HG03159 (cell line): ENCODE data around the gene PLEKHG3.

Experiments used
- ATAC-seq: cut with Tn5 transposase; IDR thresholded peaks from one replicate; pipeline ENCODE4 v1.9.1; 2021; ENCODE audit warnings: mild to moderate bottlenecking, moderate library complexity; ENCODE audit not compliant: unreplicated experiment

The PLEKHG3 gene

DNA sequence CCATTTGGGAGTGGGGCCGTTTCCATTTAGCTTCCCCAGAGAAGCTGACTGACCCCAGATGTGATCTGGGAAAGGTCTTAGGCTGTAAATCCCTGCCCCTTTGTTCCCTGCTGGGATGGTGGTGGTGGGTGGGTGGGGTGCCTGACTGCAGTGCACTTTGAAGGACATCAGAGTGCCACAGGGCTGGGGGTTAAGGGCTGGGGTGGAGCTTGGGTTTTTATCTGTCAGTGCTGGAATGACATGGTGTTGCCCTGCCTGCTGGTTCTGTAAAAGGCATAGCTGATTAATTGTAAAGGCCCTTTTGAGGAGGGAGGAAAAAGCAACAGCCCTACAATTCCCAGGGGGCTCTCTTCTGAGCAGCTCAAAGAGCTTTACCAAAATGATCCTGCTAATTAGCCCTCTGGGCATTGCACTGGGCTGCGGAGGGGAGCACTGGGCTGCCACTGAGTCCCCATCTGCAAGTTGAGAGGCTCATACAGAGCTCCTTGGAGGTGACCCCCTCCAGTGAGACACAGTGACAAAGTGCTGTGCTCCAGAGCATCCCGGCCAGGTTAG is 21.1 kb downstream of the PLEKHG3 start:
- ATAC-seq: no peak

DNA sequence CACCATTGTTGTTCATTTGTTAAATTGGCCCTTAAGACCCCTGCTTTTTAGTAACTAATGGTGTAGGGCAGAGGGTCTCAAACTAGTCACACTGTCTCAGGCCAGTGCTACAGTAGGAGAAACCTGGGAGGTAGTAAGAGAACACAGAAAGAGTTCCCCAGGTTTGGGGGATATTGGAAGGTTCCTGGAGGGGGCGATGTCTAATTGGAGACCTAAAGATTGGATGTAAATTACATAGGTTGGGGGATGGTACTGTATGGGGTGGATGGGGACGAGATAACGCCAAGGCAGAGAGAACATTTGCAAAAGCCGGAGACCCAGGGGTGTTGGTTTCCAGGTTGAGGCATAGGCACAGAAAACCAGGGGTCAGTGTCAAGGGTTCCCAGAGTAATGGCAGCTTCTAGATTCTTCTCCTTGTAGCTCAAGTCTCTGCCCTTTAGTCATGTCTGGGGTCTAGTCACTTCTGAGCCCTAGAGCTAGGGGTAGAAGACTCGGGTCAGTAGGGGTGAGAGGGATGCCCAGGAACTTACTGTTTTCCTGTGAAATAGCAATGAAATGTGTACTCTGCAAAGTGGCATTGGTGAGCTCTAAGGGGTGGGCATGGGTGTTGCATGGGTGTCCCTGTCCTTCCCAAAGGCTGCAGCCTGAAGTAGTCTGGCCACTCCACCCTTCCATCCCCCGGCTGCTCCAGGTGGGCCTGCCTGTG is 21.8 kb downstream of the PLEKHG3 start:
- no peak for ATAC-seq

DNA sequence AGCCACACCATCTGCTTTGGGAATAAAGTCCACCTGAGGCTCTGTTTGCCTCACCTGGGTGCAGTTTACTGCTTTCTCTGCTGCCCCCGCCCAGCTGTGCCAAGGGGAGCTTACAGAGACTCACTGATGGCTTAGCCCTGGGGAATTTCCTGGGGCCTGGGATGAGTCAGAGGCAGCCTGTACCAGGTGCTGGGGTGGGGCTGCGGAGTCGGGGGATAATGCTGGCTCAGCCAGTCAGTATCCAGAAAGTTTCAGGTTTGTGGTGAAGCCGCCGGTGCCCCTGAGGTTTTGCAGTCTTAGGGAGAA is 22.3 kb downstream of the PLEKHG3 start:
- no peak for ATAC-seq

DNA sequence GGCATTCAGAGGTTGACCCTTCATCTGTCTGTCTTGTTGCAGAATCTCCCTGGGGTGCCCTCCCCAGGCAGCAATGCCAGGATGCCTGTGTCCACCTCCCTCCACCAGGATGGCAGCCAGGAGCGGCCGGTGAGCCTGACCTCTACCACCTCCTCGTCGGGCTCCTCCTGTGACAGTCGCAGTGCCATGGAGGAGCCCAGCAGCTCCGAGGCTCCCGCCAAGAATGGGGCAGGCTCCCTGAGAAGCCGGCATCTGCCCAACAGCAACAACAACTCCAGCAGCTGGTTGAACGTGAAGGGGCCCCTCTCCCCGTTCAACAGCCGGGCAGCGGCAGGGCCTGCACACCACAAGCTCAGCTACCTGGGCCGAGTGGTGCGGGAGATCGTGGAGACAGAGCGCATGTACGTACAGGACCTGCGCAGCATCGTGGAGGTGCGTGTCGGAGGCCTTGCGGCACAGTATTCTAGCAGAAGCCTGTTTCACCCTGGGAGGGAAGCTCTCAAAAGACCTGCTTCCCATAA is 23.4 kb downstream of the PLEKHG3 start:
- ATAC-seq: no peak

DNA sequence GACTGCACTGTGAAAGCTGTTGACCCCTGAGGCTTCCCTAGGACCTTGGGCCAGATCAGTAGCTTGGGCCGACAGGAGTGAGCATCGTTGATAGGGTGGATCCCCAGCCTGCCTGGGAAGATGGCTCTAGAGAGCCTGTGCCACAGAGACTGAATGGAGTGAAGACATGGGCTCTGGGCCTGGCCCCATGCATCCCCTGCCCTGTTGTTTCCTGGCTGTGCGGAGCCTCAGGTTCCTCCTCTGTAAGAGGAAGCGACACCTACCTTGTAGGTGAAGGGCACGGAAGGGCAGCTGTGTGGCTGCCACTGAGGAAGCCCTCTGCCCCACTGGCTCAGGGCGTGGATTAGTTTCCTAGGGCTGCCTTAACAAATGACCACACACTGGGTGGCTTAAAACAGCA is 23.9 kb downstream of the PLEKHG3 start:
- no peak for ATAC-seq

DNA sequence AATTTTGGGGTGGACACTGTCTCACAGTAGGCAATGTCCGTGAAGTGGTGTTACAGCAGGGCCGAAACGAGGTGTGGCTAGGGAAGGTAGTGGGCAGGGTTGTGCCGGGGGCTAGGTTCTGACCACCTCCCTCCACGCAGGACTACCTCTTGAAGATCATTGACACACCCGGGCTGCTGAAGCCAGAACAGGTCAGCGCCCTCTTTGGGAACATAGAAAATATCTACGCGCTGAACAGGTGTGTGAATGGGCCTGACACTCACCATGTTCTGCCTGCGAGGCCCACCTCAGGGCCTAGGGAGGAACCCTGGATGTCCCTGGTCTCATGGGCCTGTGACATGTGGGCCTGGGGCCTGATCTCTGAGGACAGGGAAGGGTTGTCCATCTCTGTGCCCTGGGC is 24.6 kb downstream of the PLEKHG3 start:
- no peak for ATAC-seq

DNA sequence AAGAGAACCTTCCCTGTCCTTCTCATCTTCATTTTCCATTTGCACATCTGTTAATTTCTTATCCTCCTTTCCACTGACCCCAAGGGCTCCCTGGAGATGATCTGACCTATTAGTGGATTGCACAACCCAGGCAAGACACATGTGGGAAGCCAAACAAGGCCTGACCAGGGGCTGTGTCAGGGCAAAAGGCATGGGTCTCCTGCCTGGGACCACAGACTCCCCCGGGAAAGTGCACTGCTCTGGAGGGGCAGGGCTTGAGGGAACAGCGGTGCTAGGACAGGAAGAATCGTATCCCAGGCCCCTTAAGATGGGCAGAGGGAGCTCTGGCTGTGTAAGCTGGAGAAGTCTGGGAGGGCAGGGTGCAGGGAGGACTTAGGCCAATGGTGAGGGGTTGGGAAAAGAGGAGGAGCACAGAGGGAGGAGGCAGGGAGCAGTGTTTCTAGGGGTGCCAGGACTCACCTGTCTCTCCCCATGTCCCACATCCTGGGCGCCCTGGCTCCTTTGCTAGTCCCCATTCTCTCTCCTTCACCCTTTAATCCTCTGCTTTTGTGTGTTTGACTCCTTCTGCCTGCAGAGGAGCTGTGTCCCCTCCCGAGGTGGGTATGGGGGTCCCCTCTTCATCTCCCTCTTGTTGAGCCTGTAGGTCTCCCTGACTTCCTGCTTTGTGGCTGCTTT is 25.3 kb downstream of the PLEKHG3 start:
- no peak for ATAC-seq

DNA sequence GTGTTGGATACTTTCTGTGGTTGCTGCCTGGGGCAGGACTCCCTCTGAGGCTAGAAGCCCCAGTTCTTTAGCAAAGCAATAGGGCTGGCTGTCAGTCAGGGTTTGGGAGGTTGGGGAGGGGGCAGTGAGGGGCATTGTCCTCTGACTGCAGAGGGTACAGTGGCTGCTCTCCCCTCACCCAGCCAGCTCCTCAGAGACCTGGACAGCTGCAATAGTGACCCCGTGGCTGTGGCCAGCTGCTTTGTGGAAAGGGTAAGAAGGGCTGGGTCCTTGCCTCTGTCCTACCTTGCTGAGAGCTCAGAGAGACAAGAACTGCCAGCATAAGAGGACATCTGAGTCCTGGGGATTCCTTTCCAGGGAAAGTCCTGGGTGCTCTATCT is 25.8 kb downstream of the PLEKHG3 start:
- ATAC-seq: no peak

DNA sequence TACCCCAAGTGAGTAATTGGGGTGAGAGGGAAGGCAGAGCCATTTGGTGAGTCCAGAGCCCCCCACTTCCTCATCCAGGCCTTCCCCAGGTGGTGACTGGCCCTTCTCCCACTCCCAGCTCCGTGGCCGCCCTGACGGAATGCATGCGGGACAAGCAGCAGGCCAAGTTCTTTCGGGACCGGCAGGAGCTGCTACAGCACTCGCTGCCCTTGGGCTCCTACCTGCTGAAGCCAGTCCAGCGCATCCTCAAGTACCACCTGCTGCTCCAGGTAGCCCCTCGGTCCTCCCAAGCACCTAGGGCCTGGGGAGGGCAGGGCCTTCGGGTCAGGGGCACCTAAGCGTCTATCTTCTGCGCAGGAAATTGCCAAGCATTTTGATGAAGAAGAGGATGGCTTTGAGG is 26.5 kb downstream of the PLEKHG3 start:
- no peak for ATAC-seq

DNA sequence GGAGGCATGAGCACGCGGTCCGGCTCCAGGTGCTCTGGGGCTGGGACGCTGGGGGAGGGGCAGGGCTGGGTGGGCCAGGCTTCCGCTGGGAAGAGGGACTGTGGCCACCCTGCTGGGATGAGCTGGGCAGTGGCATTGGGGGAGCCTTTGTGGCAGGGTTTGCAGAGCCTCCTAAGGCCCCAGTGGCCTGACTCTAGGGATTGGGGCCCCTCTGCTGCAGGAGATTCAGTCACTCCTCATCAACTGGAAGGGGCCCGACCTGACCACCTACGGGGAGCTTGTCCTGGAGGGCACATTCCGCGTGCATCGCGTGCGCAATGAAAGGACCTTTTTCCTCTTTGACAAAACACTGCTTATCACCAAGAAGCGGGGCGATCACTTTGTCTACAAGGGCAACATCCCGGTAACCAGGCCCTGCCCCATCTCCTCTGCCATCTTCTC is 26.9 kb downstream of the PLEKHG3 start:
- ATAC-seq: no peak

DNA sequence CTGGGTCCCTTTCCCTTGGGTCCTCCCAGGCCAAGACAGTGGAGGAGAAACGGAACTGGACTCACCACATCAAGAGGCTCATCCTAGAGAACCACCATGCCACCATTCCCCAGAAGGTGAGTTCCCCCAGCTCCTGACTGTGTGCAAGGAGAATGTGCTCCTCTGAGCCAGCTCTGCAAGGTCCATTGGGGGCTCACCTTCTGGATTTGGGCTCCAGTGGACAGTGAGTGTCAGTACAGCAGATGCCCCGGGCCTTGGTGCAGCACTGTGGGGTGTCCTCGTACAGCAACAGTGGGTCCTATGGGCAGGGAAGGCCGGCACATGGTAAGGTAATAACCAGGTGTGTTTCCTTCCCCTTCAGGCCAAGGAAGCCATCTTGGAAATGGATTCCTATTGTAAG is 27.8 kb downstream of the PLEKHG3 start:
- ATAC-seq: no peak

DNA sequence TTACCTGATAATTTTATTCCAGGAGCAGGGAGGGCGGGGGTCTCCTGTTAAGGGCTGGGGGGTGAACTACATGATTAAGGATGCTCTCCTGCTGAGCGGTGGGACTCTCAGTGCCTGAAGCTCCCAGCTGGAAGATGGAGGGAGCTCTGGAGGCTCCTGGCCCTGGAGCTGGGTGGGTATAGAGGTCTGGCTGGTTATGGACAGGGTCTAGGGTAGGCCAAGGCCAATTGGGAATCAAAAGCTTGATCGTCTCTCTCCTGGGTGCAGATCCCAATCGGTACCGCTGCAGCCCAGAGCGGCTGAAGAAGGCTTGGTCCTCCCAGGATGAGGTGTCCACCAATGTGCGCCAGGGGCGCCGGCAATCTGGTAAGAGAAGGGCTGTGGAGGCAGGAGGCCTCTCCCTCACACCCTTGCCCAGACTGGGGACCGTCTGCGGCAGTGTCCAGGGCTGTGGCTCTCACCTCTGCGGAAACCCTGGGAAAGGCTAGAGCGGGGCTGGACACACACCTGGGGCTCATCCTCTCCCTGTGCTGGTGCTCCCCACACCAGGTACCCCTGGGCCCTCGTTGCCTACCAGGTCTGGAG is 28.4 kb downstream of the PLEKHG3 start:
- ATAC-seq: no peak

DNA sequence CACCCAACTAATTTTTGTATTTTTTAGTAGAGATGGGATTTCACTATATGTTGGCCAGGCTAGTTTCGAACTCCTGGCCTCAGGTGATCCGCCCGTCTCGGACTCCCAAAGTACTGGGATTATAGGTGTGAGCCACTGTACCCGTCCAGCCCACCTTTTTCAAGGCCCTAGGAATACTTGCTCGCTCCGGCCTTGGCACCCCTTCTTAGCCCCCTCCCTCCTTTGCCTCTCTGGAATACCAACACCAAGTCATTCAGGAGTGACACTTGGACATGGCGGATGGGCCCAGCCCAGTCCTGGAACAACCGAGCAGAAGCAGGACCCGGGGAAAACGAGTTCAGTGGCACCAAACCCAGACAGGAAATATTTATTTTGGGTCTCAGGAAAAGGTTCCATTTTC is 29.1 kb downstream of the PLEKHG3 start:
- no peak for ATAC-seq

DNA sequence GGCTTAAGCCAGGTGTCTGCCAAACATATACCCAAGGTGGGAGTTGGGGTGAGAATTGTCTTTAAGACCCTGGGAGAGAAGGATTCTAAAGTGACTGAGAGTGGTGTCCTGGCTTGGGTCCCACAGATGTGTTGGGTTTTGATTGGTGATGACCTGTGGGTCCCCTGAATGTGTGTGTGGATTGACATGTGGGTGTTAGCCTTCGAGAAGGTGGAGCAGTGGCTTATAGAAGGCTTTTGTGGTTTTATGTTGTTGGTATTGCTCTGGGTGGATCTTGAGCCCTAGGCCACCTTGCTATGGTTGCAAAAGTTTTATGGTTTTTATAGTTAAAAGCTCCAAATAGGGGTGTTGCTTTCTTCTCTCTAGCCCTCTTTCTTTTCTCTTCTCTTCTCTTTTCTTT is 29.7 kb downstream of the PLEKHG3 start:
- ATAC-seq: no peak

DNA sequence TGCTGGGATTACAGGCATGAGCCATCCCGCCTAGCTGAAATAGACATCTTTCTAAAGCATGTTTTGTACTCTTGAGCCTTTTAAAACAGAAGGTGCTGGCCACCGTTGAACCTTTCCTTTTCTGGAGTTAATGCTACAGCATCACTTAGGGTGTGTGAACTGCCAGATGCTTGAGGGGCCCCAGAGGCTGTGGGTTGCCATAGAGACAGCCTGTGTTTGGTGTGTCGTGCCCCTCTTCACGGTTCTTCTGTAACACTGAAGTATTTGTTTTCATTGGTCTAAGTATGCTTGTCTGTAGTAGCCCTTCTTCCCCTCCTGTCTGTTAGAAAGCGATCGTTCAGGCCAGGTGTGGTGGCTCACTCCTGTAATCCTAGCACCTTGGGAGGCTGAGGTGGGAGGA is 30.8 kb downstream of the PLEKHG3 start:
- ATAC-seq: no peak

DNA sequence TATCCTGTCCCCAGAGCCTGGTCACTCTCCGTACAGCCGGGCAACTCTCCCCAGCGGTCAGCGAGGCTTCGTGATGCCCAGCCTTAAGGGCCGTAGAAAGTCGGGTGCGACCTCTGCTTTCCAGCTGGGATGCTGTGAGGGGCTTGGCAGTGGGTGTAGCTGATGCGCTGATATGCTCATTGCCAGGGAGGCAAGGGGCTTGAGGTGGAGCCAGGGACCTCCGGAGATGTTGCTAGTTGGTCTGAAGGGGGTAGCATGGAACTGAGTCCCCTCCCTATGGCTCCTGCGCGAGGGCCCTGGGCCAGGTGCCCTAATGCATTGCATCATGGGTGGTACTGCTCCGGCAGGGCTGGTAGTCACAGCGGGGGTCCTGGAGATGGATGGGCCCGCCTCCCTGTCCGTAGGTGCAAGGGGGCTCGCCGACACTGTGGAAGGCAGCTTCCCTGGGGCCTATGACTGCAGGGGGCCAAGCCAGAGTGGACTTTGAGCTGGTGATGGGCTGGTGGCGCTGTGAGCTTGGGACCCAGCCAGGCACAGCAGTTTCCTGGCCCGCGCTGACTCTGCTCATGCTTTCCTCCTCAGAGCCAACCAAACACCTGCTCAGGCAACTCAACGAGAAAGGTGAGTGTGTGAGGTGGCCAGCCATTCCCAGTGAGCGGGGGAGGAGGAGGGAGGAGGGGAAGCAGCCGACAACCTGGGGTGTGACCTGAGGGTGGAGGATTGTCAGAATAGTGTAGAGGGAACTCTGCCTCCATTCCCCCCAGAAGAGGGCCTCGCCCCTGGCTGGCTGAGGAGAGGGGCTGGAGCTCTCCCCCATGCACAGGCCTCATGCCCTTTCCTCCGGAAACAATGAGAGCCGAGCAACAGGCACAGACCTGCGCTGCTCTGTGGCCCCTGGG is 32.3 kb downstream of the PLEKHG3 start:
- no peak for ATAC-seq

DNA sequence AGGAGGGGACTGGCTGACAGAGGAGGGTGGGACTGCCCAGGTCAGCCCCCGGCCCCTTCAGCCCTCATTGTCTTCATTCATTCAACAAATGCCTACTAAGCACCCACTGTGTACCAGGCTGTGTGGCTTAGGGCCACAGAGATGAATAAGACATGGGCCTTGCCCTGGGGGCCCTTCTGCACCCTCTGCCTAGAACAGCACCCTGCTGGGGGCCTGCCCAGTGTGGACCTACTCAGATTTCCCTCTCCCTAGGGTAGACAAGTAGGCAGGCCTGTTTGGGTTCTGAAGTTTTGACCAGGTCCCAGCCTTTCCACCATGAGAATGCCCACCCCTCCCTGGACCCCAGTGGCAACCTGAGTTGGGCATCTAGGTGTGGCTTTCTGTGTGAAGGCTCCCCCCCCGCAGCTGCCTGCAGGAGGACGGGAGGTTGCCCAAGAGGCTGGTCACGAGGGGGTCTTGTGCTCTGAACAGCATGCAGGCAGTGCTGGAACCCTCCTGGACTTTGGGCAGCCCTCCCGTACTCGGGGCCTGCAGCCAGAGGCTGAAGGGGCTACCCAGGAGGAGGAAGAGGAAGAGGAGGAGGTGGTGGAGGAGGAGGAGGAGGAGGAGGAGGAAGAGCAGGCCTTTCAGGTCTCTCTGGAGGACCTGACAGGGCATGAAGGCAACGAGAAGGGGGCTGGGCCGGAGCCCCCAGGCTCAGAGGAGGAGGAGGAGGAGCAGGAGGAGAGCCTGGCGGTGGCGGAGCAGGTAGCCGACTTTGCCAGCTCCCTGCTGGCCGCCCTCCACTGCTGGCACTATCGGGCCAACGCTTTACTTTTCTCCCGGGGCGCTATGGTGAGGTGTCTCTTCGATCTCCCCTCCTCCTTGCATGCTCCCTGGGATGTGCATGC is 33.4 kb downstream of the PLEKHG3 start:
- ATAC-seq: no peak

DNA sequence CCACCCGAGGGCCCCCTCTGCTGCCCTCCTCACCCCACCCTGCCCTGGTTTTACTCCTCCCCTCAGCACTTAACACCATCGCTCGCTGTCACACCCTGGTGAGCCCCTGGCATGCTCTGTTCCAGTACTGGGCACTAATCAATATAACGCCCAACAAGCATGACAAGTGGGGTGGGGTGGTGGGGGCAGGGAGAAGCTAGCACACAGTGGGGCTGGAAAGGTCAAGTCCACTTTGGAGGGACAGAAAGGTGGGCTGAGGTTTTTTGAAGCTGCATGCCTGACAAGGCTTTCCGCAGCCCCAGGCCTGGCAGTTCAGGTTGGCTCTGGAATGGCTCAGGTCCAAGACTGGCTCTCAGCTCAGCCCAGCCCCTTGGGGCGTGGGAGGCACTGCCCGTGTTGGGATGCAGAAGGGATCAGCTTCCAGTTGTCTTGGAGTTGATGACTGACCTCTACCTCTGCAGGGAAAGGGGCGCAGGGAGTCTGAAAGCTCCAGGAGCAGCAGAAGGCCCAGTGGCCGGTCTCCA is 34.1 kb downstream of the PLEKHG3 start:
- no peak for ATAC-seq

DNA sequence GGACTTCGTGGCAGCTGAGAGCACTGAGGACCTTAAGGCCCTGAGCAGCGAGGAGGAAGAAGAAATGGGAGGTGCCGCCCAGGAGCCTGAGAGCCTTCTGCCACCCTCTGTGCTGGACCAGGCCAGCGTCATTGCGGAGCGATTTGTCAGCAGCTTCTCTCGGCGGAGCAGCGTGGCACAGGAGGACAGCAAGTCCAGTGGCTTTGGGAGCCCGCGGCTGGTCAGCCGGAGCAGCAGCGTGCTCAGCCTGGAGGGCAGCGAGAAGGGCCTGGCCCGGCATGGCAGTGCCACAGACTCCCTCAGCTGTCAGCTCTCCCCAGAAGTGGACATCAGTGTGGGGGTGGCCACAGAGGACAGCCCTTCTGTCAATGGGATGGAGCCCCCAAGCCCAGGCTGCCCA is 37.0 kb downstream of the PLEKHG3 start:
- no peak for ATAC-seq

DNA sequence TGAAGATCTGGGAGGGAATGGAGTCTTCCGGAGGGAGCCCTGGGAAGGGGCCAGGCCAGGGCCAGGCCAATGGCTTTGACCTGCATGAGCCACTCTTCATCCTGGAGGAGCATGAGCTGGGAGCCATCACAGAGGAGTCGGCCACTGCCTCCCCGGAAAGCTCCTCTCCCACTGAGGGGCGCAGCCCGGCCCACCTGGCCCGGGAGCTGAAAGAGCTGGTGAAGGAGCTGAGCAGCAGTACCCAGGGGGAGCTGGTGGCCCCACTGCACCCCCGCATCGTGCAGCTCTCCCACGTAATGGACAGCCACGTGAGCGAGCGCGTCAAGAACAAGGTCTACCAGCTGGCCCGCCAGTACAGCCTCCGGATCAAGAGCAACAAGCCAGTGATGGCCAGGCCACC is 37.7 kb downstream of the PLEKHG3 start:
- no peak for ATAC-seq
